Measurements from ENCODE around the gene UBAP2L.

DNA sequence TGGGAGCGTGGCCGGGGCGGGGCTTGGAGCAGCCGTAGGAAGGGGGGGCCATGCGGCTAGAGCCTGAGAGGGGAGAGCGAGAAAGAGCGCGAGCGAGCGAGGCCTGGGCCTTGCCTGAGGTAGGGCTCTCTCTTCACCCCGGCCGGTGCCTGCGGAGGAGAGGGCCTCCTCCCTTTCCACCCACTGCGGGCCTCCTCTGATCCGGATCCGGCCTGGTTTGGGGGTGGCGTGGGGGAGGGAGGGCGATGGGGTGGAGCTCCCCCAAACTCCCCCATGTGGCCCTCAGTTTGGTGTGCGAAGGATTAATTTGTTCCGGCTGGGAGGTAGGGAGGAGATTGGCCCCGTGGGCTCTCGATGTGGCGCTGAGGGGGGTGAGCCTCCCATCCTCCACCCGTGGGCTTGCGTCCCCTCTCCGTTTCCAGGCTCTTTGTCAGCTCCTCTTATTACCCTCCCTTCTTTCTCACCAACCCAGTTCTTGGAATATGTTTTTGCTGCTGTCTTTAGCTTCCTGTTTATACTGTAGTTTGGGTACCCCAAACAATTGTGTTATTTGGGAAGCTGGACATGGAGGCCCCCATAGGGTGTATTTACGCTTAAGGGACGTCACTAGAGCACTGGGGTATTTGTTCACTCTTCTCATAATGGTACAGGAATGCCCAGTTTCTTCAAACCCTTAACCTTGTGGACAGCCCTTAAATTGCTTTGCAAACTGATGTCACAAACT is 685 bp downstream of the UBAP2L start:
- TF ChIP-seq, protein P1, sequence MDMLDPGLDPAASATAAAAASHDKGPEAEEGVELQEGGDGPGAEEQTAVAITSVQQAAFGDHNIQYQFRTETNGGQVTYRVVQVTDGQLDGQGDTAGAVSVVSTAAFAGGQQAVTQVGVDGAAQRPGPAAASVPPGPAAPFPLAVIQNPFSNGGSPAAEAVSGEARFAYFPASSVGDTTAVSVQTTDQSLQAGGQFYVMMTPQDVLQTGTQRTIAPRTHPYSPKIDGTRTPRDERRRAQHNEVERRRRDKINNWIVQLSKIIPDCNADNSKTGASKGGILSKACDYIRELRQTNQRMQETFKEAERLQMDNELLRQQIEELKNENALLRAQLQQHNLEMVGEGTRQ (IDR thresholded peaks at IDR 0.05; ENCODE audit: borderline replicate concordance, low read depth, low read length) = no peak
- TF ChIP-seq CTCF (IDR thresholded peaks at IDR 0.05 in 2 of 3, conservative IDR thresholded peaks at IDR 0.05 in 1 of 3; ENCODE audit: control insufficient read depth in 2 of 3, extremely low read depth in 1 of 3, insufficient read depth in 1 of 3, low read depth in 3 of 3, low read length in 3 of 3) (no peak), SRF (IDR thresholded peaks at IDR 0.05; ENCODE audit: low read depth in 2 of 2, low read length in 2 of 2) (no peak), PAX8 (IDR thresholded peaks at IDR 0.05) (no peak), JUNB (IDR thresholded peaks at IDR 0.05) (no peak), FOS (IDR thresholded peaks at IDR 0.05; ENCODE audit: borderline replicate concordance, extremely low read depth, insufficient read length) (no peak), RBBP5 (conservative IDR thresholded peaks at IDR 0.05) (no peak), IRF4 (IDR thresholded peaks at IDR 0.05; ENCODE audit: low read depth, low read length) (no peak), RAD21 (IDR thresholded peaks at IDR 0.05; ENCODE audit: insufficient read depth, low read depth, low read length) (no peak), NRF1 (conservative IDR thresholded peaks at IDR 0.05; ENCODE audit: low read depth, low read length) (no peak), CEBPB (IDR thresholded peaks at IDR 0.05; ENCODE audit: borderline replicate concordance in 1 of 2, low read depth in 2 of 2, low read length in 2 of 2) (no peak)
